GM19043 (cell line): ENCODE data around the gene PRDM16.

Source experiments
- ATAC-seq: cut with Tn5 transposase; IDR thresholded peaks from one replicate; pipeline ENCODE4 v1.9.1; 2021; ENCODE audit warnings: low read depth; ENCODE audit not compliant: unreplicated experiment

The PRDM16 gene

DNA sequence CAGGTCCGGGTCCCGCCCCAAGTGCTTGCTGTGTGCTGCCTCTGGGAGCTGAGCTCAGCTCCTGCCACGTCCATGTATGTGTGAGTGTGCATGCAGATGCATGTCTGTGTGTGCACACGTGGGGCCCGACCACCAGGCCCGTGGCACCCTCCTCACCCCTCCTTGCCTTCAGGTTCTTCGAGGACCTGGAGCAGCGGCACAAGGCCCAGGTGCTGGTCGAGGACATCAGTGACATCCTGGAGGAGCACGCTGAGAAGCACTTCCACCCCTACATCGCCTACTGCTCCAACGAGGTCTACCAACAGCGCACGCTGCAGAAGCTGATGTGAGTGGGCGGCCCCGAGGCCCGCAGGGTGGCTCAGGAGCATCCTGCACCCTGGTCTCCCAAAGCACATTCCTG, 403.9 kb downstream of the PRDM16 start:
- no peak for ATAC-seq

DNA sequence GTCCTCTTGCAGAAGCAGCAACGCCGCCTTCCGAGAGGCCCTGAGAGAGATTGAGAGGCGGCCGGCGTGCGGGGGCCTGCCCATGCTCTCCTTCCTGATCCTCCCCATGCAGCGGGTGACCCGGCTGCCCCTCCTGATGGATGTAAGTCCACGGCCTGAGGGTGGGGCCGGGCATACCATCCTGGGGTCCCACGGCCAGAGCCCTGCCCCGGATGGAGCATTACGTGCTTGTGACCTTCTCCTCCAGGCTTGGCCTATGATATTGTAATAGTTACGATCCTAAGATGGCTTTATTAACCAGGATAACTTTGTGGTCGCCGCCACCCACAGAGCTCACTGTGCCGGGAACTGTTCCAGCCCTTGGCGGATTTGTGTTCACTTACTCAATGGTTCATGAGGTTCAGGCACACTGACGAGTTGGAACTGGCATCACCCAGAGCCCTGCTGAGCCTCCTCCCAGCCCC, 404.4 kb downstream of the PRDM16 start:
- no peak for ATAC-seq

DNA sequence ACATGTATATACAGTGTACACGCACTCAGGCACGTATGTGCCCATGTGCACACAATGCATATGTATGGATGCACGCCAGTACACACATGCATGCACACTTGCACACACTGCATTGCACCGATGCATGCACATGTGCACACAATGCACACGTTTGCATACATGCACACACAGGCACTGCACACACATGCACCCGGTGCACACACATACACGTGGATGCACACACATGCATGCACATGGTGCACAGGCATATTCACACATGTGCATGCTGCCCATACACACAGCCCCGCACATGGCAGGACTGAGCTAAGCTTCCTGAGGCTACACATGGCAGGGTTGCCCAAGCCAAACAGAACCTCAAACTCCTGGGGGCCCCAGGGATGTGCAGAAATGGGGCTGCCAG, 405.0 kb downstream of the PRDM16 start:
- ATAC-seq, result no peak

DNA sequence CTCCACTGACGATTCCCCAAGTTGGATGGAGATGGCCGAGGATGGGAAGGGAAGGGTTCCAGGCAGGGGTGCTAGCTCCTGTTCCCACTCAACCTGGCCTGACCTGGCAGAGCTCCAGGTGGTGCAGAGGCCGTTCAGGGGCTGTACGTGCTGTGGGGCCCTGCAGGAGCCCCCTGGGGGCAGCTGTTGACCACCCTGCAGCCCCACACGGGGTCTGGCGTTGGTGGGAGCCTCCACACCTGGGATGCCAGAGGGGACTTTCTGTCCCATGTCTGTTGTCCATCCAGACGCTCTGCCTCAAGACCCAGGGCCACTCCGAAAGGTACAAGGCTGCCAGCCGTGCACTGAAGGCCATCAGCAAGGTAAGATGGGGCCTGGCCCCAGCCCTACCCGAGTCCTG, 405.4 kb downstream of the PRDM16 start:
- ATAC-seq, result no peak

DNA sequence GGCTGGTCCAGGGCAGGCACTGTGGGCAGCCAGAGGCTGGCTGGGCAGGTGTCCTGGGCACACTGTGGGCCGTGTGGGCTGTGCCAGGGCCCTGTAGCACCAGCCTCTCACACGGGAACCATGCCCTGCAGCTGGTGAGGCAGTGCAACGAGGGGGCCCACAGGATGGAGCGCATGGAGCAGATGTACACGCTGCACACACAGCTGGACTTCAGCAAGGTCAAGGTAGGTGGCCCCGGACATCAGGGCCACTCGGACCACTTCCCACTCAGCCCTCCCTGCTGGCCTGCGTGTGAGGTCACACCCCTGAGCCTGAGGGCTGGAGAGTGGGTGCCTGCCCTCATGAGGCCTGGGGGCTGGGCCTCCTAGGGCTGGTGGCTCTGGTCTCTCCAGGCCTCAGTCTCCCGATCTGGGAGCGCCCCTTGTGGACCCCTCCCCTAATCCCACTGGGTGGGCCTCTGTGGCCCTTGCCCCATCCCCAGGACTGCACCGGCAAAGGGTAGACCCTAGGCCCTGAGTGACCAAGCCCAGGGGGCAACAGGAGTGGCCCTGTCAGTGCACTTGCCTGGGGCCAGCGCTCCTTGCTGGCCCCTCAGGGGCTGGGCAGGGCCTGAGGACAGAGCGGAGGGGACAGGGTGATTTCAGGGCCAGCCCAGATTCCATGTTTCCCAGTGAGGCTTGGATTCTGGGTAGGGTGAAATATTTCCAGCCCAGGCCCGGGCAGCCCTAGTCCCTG, 407.0 kb downstream of the PRDM16 start:
- no peak for ATAC-seq

DNA sequence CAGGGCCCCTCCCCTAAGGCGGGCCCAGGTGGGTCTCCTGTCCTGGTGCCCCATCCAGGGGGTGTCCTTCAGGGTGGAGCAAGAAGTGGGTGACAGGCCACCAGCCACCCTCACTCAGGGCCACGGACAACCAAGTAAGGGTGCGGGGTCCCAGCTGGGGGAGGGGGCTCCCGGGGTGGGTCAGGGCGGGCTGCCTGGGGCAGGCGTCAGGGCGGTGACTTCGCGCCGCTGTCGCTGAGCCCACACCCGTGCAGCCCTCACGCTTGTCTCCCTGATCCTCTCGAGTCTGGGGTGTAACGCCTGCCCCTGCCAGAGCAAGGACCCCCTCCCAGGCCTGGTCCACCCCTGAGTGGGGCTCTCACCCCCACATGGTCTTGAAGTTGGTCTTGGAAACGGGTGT, 407.7 kb downstream of the PRDM16 start:
- ATAC-seq, result no peak

DNA sequence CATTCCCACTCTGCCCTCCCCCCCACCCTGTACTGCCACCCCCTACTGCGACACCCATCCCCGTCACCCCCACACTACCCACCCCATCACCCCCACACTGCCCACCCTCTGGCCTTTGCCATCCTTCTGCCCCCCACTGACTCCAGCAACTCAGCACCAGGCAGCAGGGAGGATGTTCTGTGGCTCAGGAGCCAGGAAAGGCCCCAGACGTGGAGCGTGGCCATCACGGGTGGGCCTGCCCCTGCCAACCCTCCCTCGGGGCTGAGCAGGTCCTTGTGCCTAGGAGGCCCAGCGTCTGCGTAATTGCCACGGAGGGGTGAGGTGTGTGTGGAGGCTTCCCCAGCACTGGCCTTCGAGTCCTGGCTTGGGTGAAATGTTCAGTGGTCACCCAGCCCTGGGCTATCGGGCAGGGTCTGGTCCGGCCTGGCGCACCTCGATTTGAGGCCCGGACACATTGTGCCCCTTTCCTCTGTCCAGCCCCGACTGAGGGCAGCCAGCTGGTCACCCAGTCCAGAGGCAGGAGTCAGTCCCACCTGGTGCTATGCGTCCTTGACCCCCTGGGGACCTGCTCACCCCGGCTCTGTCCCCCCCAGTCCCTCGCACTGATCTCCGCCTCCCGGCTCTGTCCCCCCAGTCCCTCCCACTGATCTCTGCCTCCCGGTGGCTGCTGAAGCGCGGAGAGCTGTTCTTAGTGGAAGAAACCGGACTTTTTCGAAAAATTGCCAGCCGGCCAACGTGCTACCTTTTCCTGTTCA, 408.4 kb downstream of the PRDM16 start:
- ATAC-seq, result no peak

DNA sequence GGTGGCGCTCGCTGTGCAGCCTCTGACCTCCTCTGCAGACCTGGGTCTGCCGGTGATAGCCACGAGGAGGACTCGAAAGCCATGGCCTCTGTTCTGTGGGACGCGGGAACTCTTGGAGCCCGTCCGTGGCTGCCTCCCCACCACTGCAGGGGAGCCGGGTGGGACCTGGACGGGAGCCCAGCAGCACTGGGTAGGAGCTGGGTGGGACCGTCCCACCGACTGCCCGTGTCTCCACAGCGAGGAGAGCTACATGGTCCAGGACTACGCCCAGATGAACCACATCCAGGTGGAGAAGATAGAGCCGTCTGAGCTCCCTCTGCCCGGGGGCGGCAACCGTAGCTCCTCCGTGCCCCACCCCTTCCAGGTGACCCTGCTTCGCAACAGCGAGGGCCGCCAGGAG, 409.2 kb downstream of the PRDM16 start:
- no peak for ATAC-seq

DNA sequence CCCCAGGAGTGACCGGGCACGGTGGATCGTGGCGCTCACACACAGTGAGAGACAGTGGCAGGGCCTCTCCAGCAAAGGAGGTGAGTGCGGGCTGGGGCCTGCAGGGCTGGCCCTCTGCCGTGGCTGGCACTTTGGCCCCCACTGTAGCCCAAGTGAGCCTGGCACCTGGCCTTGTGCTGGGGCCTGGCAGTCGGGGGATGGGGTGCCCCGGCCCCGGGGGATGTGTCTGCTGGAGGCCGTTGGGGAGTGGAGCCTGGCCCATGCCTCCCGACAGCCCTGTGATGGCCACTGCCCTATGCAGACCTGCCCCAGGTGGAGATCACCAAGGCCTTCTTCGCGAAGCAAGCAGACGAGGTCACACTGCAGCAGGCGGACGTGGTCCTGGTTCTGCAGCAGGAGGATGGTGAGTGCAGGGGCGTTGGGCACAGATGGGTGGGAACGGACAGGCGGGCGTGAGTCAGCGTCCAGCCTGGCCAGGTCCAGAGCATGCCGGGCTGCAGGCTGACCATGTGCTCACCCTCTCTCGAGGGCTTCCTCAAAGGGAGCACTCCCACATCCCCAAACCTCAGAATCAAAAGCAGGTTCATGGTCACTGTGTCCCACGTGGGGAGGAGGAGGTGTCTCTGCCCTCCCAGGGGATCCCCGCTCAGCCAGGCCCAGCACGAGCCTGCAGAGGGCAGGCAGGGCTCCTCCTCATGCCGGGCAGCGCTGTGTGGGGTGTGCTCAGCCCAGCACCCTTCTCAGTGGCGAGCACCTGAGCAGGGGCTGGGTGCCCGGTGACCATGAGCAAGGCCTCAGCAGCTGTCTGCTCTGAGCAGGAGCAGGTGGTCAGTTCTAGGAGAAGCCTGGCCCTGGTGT, 410.7 kb downstream of the PRDM16 start:
- ATAC-seq, result no peak

DNA sequence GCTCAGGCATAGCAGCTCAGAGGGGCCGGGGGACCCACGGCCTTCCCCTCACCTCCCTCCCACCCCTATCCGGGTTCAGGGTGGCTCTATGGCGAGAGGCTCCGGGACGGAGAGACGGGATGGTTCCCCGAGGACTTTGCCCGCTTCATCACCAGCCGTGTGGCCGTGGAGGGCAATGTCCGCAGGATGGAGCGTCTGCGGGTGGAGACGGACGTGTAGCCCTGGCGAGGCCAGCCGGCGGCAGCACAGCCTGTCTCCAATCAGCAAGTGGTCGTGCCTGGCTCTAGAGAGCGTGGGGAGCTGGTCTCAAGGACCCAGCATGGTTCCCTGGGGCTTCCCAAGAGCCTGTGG, 411.3 kb downstream of the PRDM16 start:
- ATAC-seq, result no peak

DNA sequence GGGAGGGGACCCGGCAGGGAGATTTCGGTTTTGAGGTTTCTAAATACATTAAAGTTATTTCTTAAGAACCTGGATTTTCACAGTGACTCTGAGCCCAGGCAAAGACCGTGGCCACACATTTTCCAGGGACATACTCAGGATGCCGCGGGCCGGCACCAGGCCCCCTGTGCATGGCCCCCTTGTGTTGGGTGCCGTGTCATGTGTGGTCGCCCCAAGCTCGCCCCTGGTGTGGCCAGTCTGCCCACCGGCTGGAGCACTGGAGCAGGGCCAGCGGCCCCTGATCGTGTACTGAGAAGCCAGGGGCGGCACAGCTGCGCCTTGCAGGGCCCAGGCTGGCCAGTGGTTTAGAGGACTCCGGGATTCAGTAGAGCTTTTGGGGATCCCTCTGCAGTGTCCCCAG, 412.0 kb downstream of the PRDM16 start:
- ATAC-seq, result no peak

DNA sequence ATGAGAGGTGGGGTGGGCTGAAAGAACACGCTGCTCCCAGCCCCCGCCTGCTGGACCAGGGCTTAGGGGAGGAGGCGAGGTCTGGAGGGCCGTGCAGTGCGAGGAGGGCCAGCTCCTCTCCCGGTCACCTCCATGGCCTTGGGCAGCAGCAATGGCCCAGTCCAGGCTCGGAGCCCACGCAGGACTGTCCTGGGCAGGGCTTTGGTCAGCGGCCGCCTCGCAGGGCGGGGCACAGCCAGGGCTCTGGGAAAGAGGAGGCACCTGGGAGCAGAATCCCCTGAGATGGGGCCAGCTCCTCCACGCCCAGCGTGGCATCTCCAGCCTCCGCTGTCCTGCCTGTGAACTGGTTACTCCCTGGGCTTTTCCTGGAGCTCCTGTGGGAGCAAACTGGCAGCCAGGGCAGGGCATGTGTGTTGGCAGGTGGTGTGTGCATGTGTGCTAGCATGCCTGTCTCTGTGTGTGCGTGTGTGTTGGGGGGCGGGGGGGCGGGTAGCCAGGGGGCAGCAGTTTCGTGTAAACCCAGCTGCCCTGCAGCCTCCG, 412.9 kb downstream of the PRDM16 start:
- no peak for ATAC-seq

DNA sequence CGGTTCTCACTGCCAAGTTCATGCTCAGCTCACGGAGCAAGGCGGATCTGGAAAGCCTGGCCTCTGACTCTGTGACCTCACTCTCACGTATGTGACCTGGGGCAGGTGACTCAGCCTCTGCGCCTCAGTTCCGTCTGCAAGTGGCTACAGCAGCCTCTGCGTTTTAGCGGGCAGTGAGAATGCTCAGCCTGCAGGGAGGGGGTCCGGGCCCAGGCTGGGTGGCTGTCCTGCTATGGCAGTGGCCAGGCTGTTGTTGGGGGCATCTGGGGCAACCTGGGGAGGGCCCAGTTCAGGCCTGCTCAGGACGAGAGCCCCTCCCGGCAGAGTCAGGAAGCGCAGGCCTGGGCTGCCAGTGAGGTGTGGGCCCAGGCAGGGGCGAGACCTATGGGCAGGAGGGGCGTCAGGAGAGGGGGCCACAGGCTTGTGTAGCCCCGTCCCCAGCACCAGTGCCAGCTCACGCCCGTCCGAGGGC, 413.4 kb downstream of the PRDM16 start:
- ATAC-seq, result no peak

DNA sequence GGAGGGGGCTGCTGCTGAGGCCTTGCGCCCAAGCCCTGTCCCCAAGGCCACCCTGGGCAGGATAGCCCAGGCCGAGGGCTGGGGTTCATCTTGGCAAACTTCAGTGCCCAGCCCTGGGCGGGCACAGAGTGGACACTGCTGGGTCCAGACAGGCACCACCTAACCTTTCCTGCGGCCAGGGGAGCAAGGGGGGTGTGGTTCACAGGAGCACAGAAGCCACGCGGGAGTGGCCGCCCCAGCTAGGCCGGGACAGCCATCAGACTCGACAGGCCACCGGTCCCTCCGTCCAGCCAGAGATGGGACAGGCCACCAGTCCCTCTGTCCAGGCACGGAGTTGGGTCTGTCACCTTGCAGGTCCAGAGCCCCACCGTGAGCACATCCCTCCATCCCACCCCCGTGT, 414.4 kb downstream of the PRDM16 start:
- ATAC-seq, result no peak

DNA sequence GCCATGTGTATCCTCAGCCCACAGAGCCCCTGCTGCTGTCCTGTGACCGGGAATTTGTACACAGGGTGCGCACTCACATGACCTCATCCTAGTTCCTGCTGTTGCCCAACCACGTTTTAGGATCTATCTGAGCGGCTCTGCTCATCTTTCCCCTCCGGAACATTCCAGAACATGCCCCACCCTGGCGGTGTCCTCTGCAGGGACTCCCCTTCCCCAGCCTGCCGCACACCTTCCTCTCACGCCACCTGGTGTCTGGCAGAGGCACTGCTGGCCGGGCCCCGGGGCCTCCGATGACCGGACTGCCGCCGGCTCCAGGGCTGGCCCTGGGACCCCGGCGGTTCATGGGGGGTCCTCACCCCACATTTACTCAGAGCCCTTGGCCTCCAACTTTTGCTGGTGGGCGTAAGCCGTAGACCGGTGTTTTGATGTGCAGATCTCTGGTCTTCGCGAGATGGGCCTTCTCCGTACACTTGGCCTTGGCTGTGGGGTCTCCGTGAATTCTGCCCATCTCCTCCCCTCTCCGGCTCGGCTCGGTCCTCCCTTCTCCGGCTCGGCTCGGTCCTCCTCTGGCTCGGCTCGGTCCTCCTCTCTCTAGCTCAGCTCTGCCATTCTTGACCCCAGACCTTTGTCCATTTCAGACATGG, 414.9 kb downstream of the PRDM16 start:
- ATAC-seq, result no peak

DNA sequence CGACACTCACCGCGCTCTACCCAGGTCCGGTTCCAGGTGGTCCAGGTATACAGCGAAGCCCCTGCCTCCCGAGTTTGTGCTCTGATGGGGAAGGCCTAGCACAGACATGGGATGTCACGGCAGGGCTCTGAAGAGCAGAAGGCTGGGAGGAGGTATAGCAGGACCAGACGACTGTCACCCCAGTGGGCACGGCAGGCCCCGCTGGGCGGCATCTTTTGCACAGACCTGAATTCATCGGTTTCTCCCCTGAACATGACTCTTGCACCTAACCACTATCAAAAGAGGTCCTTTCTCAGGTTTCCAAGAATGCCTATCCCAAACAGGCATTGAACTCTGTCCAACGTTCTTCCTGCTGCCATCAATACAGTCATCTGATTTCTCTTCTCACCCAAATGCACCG, 416.0 kb downstream of the PRDM16 start:
- ATAC-seq, result no peak
